H1 (cell line): Measurements from ENCODE around the gene FCRLB. TPM values are rescaled to one million over a fixed set of nuclear protein-coding genes. Genes with fewer than 3 reads are reported as not detected.
A peak's percentile ranks its signal among the peaks of the same experiment; 100 is the strongest.

ENCODE experiments used
- CTCF ChIA-PET: fragments of 300-600 bp; sonication (Branson Sonifier 250); formaldehyde crosslinking; loops from one replicate; lab custom pipeline; 2021; ENCODE audit not compliant: partially characterized antibody; lab: Charles Lee
- POLR2A ChIA-PET: fragments of 300-600 bp; sonication (Branson Sonifier 250); formaldehyde crosslinking; loops from one replicate; lab custom pipeline; 2021; ENCODE audit warnings: inconsistent platforms; ENCODE audit not compliant: partially characterized antibody; lab: Charles Lee
- DNase-seq, 2 experiments: peaks; one replicate each; pipeline versions ENCODE4 v3.0.0 to v3.0.0-alpha.2; 2010 to 2022; ENCODE audit warnings: low spot score in 2 of 2, low read depth in 1 of 2, mixed read lengths in 1 of 2
- FAIRE-seq: peaks from 2 replicates; lab custom pipeline; 2011; peaks lifted over from hg19 to GRCh38; lab: Jason Lieb, UNC
- H2AFZ ChIP-seq: 2 replicates; pipeline ENCODE4 v1.8.1; 2012; ENCODE audit warnings: low read length, inconsistent platforms
- H2AK5ac ChIP-seq: 2 replicates; pipeline ENCODE4 v1.6.1; 2013; ENCODE audit warnings: low read depth, low read length
- H2BK120ac ChIP-seq: replicated peaks from 2 replicates; pipeline ENCODE3; 2013; ENCODE audit warnings: low read depth, low read length, inconsistent platforms
- H2BK12ac ChIP-seq: 2 replicates; pipeline ENCODE4 v1.6.1; 2013; ENCODE audit warnings: low read depth, low read length
- H2BK15ac ChIP-seq: 2 replicates; pipeline ENCODE4 v1.6.1; 2013; ENCODE audit warnings: low read length
- H2BK20ac ChIP-seq: 2 replicates; pipeline ENCODE4 v1.6.1; 2013; ENCODE audit warnings: low read length
- H2BK5ac ChIP-seq: 2 replicates; pipeline ENCODE4 v1.6.1; 2013; ENCODE audit warnings: low read depth, low read length
- H3K14ac ChIP-seq: 2 replicates; pipeline ENCODE4 v1.6.1; 2013; ENCODE audit warnings: inconsistent platforms; ENCODE audit not compliant: insufficient read length
- H3K18ac ChIP-seq: 2 replicates; pipeline ENCODE4 v1.6.1; 2013; ENCODE audit warnings: low read length; ENCODE audit errors: extremely low read depth
- H3K23ac ChIP-seq: 2 replicates; pipeline ENCODE4 v1.6.1; 2013; ENCODE audit warnings: inconsistent platforms; ENCODE audit not compliant: insufficient read length
- H3K23me2 ChIP-seq: 2 replicates; pipeline ENCODE4 v1.6.1; 2013; ENCODE audit warnings: low read depth, low read length
- H3K27ac ChIP-seq: 2 replicates; pipeline ENCODE4 v1.6.1; 2011; ENCODE audit warnings: low read depth, low read length, inconsistent platforms
- H3K27me3 ChIP-seq, 4 experiments: replicated peaks in 1 of 4; 1 replicate in 1 of 4; 2 replicates in 3 of 4; pipeline versions ENCODE4 v1.6.1 to v1.8.1; 2011 to 2013; ENCODE audit warnings: low read length in 3 of 4, mild to moderate bottlenecking in 3 of 4, inconsistent platforms in 2 of 4, mixed read lengths in 2 of 4, moderate library complexity in 1 of 4; ENCODE audit not compliant: control insufficient read depth in 3 of 4, insufficient read depth in 3 of 4; ENCODE audit errors: extremely low read depth in 1 of 4
- H3K36me3 ChIP-seq, 4 experiments: 2 replicates each; pipeline versions ENCODE4 v1.6.1 to v1.8.1; 2011 to 2013; ENCODE audit warnings: mild to moderate bottlenecking in 4 of 4, low read length in 3 of 4, moderate library complexity in 2 of 4, control low read depth in 1 of 4, inconsistent platforms in 1 of 4; ENCODE audit not compliant: insufficient read depth in 4 of 4, control insufficient read depth in 2 of 4
- H3K4ac ChIP-seq: replicated peaks from 2 replicates; pipeline ENCODE3; 2013; ENCODE audit warnings: low read length, low read depth, mixed read lengths, inconsistent platforms; ENCODE audit not compliant: insufficient read length
- H3K4me1 ChIP-seq, 4 experiments: replicated peaks in 1 of 4; 1 replicate in 1 of 4; 2 replicates in 3 of 4; pipeline versions ENCODE4 v1.6.1 to v1.8.1; 2011 to 2013; ENCODE audit warnings: low read length in 3 of 4, inconsistent platforms in 2 of 4, mixed read lengths in 1 of 4; ENCODE audit not compliant: insufficient read depth in 4 of 4, control insufficient read depth in 3 of 4
- H3K4me2 ChIP-seq, 2 experiments: 2 replicates each; pipeline versions ENCODE4 v1.6.1 to v1.8.1; 2011 to 2013; ENCODE audit warnings: low read depth in 2 of 2, low read length in 2 of 2, control low read depth in 1 of 2, inconsistent platforms in 1 of 2, mild to moderate bottlenecking in 1 of 2; ENCODE audit not compliant: insufficient read depth in 1 of 2
- H3K4me3 ChIP-seq, 4 experiments: fragments of 200-600, 300-600 bp in 1 of 4; sonication (generic), shearing (Covaris generic), sonication (Bioruptor Twin) in 1 of 4; 2 replicates each; pipeline versions ENCODE4 v1.5.1 to v1.8.1; 2011 to 2016; ENCODE audit warnings: low read length in 4 of 4, low read depth in 3 of 4, control low read depth in 2 of 4, inconsistent platforms in 2 of 4, mild to moderate bottlenecking in 2 of 4, mixed read lengths in 1 of 4, moderate library complexity in 1 of 4; ENCODE audit not compliant: insufficient read depth in 2 of 4; ENCODE audit errors: extremely low read depth in 1 of 4
- H3K56ac ChIP-seq: replicated peaks from 2 replicates; pipeline ENCODE3; 2013; ENCODE audit warnings: low read depth, mild to moderate bottlenecking, mixed read lengths, low read length, inconsistent platforms; ENCODE audit not compliant: insufficient read length
- H3K79me1 ChIP-seq: 2 replicates; pipeline ENCODE4 v1.6.1; 2013; ENCODE audit warnings: low read depth, low read length, control low read depth
- H3K79me2 ChIP-seq, 2 experiments: 2 replicates each; pipeline versions ENCODE4 v1.6.1 to v1.8.1; 2012 to 2013; ENCODE audit warnings: low read length in 2 of 2, mild to moderate bottlenecking in 2 of 2, inconsistent platforms in 1 of 2; ENCODE audit not compliant: insufficient read depth in 2 of 2, control insufficient read depth in 1 of 2
- H3K9ac ChIP-seq, 4 experiments: replicated peaks in 1 of 4; 1 replicate in 1 of 4; 2 replicates in 3 of 4; pipeline versions ENCODE4 v1.6.1 to v1.8.1; 2011 to 2013; ENCODE audit warnings: low read depth in 3 of 4, low read length in 3 of 4, control low read depth in 2 of 4, mild to moderate bottlenecking in 2 of 4, moderate library complexity in 2 of 4, inconsistent platforms in 1 of 4; ENCODE audit errors: extremely low read depth in 1 of 4
- H3K9me3 ChIP-seq, 2 experiments: 2 replicates each; pipeline versions ENCODE4 v1.6.1 to v1.8.1; 2012 to 2013; ENCODE audit warnings: mild to moderate bottlenecking in 2 of 2, moderate library complexity in 2 of 2, control low read depth in 1 of 2, inconsistent platforms in 1 of 2, low read depth in 1 of 2, low read length in 1 of 2, mixed read lengths in 1 of 2; ENCODE audit not compliant: insufficient read depth in 2 of 2
- H4K20me1 ChIP-seq, 2 experiments: replicated peaks in 1 of 2; 2 replicates each; pipeline versions ENCODE3 to v1.8.1; 2011 to 2013; ENCODE audit warnings: inconsistent platforms in 2 of 2, low read length in 2 of 2, mild to moderate bottlenecking in 1 of 2; ENCODE audit not compliant: insufficient read depth in 2 of 2, control insufficient read depth in 1 of 2
- H4K5ac ChIP-seq: 2 replicates; pipeline ENCODE4 v1.6.1; 2013; ENCODE audit warnings: low read length, low read depth, mixed read lengths, inconsistent platforms; ENCODE audit not compliant: insufficient read length
- H4K8ac ChIP-seq: 2 replicates; pipeline ENCODE4 v1.8.0; 2013; ENCODE audit warnings: mild to moderate bottlenecking, moderate library complexity, low read length, inconsistent platforms; ENCODE audit not compliant: insufficient read depth; ENCODE audit errors: extremely low read depth
- H4K91ac ChIP-seq: replicated peaks from 2 replicates; pipeline ENCODE3; 2013; ENCODE audit warnings: low read length, mixed read lengths, inconsistent platforms; ENCODE audit not compliant: insufficient read length
- ATF3 ChIP-seq: IDR thresholded peaks from 2 replicates; pipeline ENCODE4 v1.6.1; 2011; ENCODE audit warnings: low read depth, mild to moderate bottlenecking, low read length; ENCODE audit not compliant: insufficient read depth
- GABPA ChIP-seq: IDR thresholded peaks from 2 replicates; pipeline ENCODE4 v1.6.1; 2011; ENCODE audit warnings: mild to moderate bottlenecking, low read length, moderate library complexity, borderline replicate concordance; ENCODE audit not compliant: insufficient read depth
- GTF2F1 ChIP-seq: IDR thresholded peaks from 2 replicates; pipeline ENCODE4 v1.6.1; 2012; ENCODE audit warnings: low read depth, low read length, improper control_type of control experiment, borderline replicate concordance
- JUND ChIP-seq: IDR thresholded peaks from 2 replicates; pipeline ENCODE4 v1.6.1; 2011; ENCODE audit warnings: mild to moderate bottlenecking, improper control_type of control experiment, low read length
- MAX ChIP-seq: IDR thresholded peaks from 2 replicates; pipeline ENCODE4 v1.6.1; 2012; ENCODE audit warnings: inconsistent platforms
- RFX5 ChIP-seq: IDR thresholded peaks from 2 replicates; pipeline ENCODE4 v1.6.1; 2011; ENCODE audit warnings: low read depth, low read length, improper control_type of control experiment, borderline replicate concordance
- SAP30 ChIP-seq: fragments of 300-600 bp; sonication (generic); IDR thresholded peaks from 2 replicates; pipeline ENCODE4 v1.7.1; 2012; ENCODE audit warnings: low read length, moderate library complexity, mild to moderate bottlenecking, inconsistent platforms; ENCODE audit not compliant: insufficient read depth, insufficient replicate concordance
- SIN3A ChIP-seq, 2 experiments: IDR thresholded peaks in 1 of 2; conservative IDR thresholded peaks in 1 of 2; 2 replicates each; pipeline ENCODE4 v1.6.1; 2011 to 2012; ENCODE audit warnings: low read length in 2 of 2, improper control_type of control experiment in 1 of 2, low read depth in 1 of 2, mild to moderate bottlenecking in 1 of 2
- SIRT6 ChIP-seq: IDR thresholded peaks from one replicate; pipeline ENCODE4 v1.7.1; 2012; ENCODE audit warnings: low read length, inconsistent platforms
- SRF ChIP-seq: IDR thresholded peaks from 2 replicates; pipeline ENCODE4 v1.6.1; 2011; ENCODE audit warnings: mild to moderate bottlenecking, low read depth, low read length, moderate library complexity
- TAF7 ChIP-seq: optimal IDR thresholded peaks from 2 replicates; pipeline ENCODE3; 2011; ENCODE audit warnings: low read depth, mild to moderate bottlenecking, inconsistent platforms, low read length, moderate library complexity, borderline replicate concordance
- WGBS, 2 experiments: shearing (Covaris generic) in 1 of 2; methylation state at CpG; one replicate each; pipeline versions ENCODE4 v1.1.6 to v1.1.7; 2013 to 2015; ENCODE audit warnings: low lambda C conversion rate in 2 of 2, mixed read lengths in 2 of 2, inconsistent platforms in 1 of 2, low coverage in 1 of 2, missing lambda C conversion rate in 1 of 2; ENCODE audit not compliant: insufficient replicate concordance in 2 of 2, insufficient coverage in 1 of 2, insufficient read length in 1 of 2; ENCODE audit errors: extremely low coverage in 1 of 2, missing lambda C conversion rate in 1 of 2; 5-methylcytosine and 5-hydroxymethylcytosine counted together
- polyA plus RNA-seq, 7 experiments: library from polyadenylated mRNA; depleted of rRNA in 3 of 7; stranded (reverse) in 5 of 7; unstranded in 2 of 7; fragments of >200 nt in 5 of 7; fragments of 200-250 nt in 2 of 7; gene quantifications; 1 replicate in 5 of 7; 2 replicates in 1 of 7; 4 replicates in 1 of 7; pipeline versions ENCODE4 v1.2.1 to v1.2.3, GENCODE V29; 2011 to 2013; ENCODE audit warnings: missing spikeins in 2 of 7, mixed read lengths in 2 of 7
- total RNA-seq: library from RNA; stranded (reverse); fragmentation: NEBNext Ultra II Directional; extraction: Animal tissue kit (Norgen Biotek cat#: 25700); gene quantifications from 2 replicates; pipeline ENCODE4 v1.2.1, GENCODE V29; 2021

Gene FCRLB
- total and polyA plus RNA-seq, 2 of the 8 experiments (the other 6 are each of a cell fraction or from before 2014, with no cell fraction given) = 0.14 to 0.24 TPM

DNA sequence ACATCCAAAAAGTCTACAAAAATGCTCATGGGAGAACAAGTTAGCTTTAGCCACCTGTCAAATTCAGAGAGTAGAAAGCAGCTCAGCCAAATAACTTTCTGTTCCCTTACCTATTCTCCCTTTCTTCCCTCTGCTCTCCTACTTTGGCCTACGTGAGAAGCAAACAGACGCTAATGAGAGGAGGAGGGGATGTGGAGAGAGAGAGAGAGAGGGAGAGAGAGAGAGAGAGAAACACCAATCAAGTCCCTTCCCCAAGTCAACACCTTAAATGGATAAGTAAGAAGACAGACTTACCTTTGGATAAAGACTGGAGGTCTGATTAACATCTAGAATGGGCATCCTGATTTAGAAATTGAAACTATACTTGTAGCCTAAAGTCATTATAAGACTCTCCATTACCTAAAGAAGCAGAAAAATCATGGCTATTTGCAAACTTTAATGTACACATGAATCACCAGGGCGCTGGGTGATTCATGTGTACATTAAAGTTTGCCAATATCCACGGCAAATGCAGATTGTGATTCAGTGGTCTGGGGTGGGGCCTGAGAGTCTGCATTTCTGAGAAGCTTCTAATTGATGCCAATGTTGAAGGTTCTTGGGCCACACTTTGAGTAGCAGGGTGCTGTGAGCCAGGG, 15.1 kb downstream of the FCRLB start:
- H3K4me2 ChIP-seq = no peak overlapping the region; a peak in 1 of 4 replicates
- peaks cover 0 to 1% of the 10 kb centered on the region in 2 experiments for H4K20me1 ChIP-seq
- CTCF ChIA-PET = interaction anchor here (1.2 to 10.3 kb wide), 6 partner anchors 9 to 252 kb away, joined by 4 to 69 read pairs (median 34); partner anchors contain the start of gene DUSP12
- TF ChIP-seq JUND (peak; percentile 51; the same call in 1 of the 2 replicates), GTF2F1 (no peak), MAX (no peak), ATF3 (no peak), GABPA (no peak), SIN3A (conservative IDR thresholded peaks at IDR 0.05 in 1 of 2, IDR thresholded peaks at IDR 0.05 in 1 of 2; ENCODE audit: low read depth in 1 of 2, low read length in 2 of 2) (no peak), RFX5 (no peak), SAP30 (no peak), TAF7 (no peak), SIRT6 (no peak), SRF (peak; percentile 31; the same call in 1 of the 2 replicates)

More for the DNA sequence above, 15.1 kb downstream of the FCRLB start:
- Histone ChIP-seq H2BK15ac (no peak overlapping the region), H2BK20ac (no peak overlapping the region), H3K9ac (no peak overlapping the region), H3K27me3 (no peaks in the 10 kb centered on the region), H3K23me2 (no peaks in the 10 kb centered on the region), H2BK120ac (no peak overlapping the region), H3K4ac (no peak overlapping the region), H3K36me3 (no peaks in the 10 kb centered on the region), H3K4me1 (peaks cover 1 to 14% (median 4%) of the 10 kb centered on the region in 4 experiments; a peak in 4 of 7 replicates), H3K14ac (no peak overlapping the region), H3K79me1 (no peaks in the 10 kb centered on the region), H4K8ac (no peak overlapping the region), H3K56ac (no peak overlapping the region), H3K18ac (no peak overlapping the region), H3K4me3 (no peak overlapping the region; a peak in 1 of 8 replicates), H2AFZ (no peak overlapping the region), H3K79me2 (no peaks in the 10 kb centered on the region), H3K23ac (no peak overlapping the region), H4K91ac (no peak overlapping the region), H3K9me3 (no peaks in the 10 kb centered on the region), H2AK5ac (no peak overlapping the region), H3K27ac (no peak overlapping the region), H4K5ac (no peak overlapping the region), H2BK5ac (no peak overlapping the region), H2BK12ac (no peak overlapping the region)
- FAIRE-seq (no peak), DNase-seq (no peak)
- POLR2A ChIA-PET = interaction anchor here (1.2 to 3.5 kb wide), 3 partner anchors 10 to 21 kb away, joined by 3 to 27 read pairs (median 4); partner anchors contain the start of gene DUSP12
- WGBS, 2 experiments = 51% methylated on average over 4 of the region's 4 CpGs; no CpG with 5 or more reads in 1 of the 2 experiments
